Choroid plexus epithelial cell (primary cell): Measurements from ENCODE around the gene STYXL1.

ENCODE experiments used
- DNase-seq: peaks from one replicate; pipeline ENCODE4 v3.0.0-alpha.2; 2010; ENCODE audit warnings: low read depth
- H3K4me3 ChIP-seq: 2 replicates; pipeline ENCODE4 v1.5.1; 2011; ENCODE audit warnings: low read depth, mild to moderate bottlenecking, control low read depth, low read length, moderate library complexity
- CTCF ChIP-seq: conservative IDR thresholded peaks from 2 replicates; pipeline ENCODE4 v1.5.1; 2011; ENCODE audit warnings: low read depth, mild to moderate bottlenecking, control low read depth, inconsistent platforms, low read length, moderate library complexity

Gene STYXL1

GRCh38 chr7:76080204-76080603 is 32.4 kb upstream of the STYXL1 start:
- no peak overlapping the region for H3K4me3 ChIP-seq
- no peak for DNase-seq
- TF ChIP-seq CTCF: no peak

GRCh38 chr7:76077435-76077834 is 29.6 kb upstream of the STYXL1 start:
- no peak for TF ChIP-seq CTCF
- no peak overlapping the region for H3K4me3 ChIP-seq
- no peak for DNase-seq

- no peak for DNase-seq
- no peak for TF ChIP-seq CTCF
- no peak overlapping the region for H3K4me3 ChIP-seq
These were observed 29.2 kb upstream of the STYXL1 start for GRCh38 chr7:76076995-76077394.

- no peak for DNase-seq
- TF ChIP-seq CTCF: no peak
- no peak overlapping the region for H3K4me3 ChIP-seq
These were observed 27.2 kb upstream of the STYXL1 start for GRCh38 chr7:76074972-76075370.

- no peak overlapping the region for H3K4me3 ChIP-seq
- DNase-seq: no peak
- no peak for TF ChIP-seq CTCF
These were observed 26.6 kb upstream of the STYXL1 start for GRCh38 chr7:76074306-76074971.

GRCh38 chr7:76073335-76073990 is 25.7 kb upstream of the STYXL1 start:
- no peak for DNase-seq
- no peak for TF ChIP-seq CTCF

More at GRCh38 chr7:76073335-76073990, 25.7 kb upstream of the STYXL1 start:
- H3K4me3 ChIP-seq: no peak overlapping the region
